ENCODE results near the gene BBIP1.

Gene BBIP1

DNA sequence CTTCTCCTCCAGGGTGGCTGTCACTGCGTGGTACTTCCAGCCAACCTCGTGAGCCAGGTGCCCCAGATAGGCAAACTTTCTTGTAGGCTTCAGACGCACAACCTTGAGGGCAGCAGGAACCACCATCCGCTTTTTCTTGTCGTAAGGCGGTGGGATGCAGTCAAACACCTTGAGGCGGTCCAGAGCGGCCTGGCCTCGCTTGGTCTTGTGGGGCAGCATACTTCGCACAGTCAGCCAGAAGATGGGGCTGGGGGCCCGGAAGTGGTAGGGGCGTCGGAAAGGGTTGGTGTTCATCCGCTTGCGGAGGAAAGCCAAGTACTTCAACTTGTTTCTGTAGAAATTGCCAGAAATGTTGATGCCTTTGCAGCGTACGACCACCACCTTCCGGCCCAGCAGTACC is 17.8 kb upstream of the BBIP1 start:
- Histone ChIP-seq H3K27ac (no peak overlapping the region), H3K4me3 (ENCODE audit: low read depth, low read length) (no peak overlapping the region), H3K9me3 (ENCODE audit: severe bottlenecking) (no peaks in the 10 kb centered on the region), H3K27me3 (ENCODE audit: insufficient read depth, low read depth, severe bottlenecking) (no peaks in the 10 kb centered on the region), H3K36me3 (peaks cover 2% of the 10 kb centered on the region; the same call in 1 of the 2 replicates)
- TF ChIP-seq, protein P1, sequence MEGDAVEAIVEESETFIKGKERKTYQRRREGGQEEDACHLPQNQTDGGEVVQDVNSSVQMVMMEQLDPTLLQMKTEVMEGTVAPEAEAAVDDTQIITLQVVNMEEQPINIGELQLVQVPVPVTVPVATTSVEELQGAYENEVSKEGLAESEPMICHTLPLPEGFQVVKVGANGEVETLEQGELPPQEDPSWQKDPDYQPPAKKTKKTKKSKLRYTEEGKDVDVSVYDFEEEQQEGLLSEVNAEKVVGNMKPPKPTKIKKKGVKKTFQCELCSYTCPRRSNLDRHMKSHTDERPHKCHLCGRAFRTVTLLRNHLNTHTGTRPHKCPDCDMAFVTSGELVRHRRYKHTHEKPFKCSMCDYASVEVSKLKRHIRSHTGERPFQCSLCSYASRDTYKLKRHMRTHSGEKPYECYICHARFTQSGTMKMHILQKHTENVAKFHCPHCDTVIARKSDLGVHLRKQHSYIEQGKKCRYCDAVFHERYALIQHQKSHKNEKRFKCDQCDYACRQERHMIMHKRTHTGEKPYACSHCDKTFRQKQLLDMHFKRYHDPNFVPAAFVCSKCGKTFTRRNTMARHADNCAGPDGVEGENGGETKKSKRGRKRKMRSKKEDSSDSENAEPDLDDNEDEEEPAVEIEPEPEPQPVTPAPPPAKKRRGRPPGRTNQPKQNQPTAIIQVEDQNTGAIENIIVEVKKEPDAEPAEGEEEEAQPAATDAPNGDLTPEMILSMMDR (IDR thresholded peaks at IDR 0.05; ENCODE audit: low read depth, low read length), result no peak
- DNase-seq, result no peak

DNA sequence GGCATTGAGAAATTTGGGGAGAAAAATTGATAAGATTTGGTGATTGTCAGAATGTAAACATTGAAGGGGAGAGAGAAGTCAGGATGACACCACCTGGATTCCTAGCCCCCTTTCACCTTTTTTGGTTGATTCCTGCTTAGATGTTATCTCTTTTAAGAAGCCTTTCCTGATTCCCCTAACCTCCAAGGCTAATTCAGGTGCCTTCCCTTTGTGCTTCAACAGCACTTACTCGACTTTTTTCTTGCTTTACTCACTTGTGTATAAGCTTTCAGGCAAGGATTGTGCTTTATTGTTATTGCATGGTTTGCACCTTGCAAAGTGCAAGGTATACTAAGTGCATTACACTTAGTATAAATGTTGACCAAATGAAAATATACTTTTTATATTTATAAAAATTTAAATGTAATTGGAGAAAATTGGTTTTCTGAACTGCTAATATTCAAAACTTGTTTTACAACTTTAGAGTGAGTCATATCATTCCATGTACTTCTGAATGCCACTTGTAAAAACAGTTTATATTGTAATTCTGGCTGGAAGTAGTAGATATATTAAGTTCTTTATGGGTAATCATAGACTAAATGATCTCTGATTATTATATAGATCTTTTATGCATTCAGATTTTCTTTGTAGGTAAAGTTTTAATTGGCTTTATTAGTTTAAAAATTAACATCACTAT is 13.7 kb upstream of the BBIP1 start:
- TF ChIP-seq, protein P1 (IDR thresholded peaks at IDR 0.05; ENCODE audit: low read depth, low read length), result no peak
- Histone ChIP-seq H3K9me3 (ENCODE audit: severe bottlenecking) (no peaks in the 10 kb centered on the region), H3K27me3 (ENCODE audit: insufficient read depth, low read depth, severe bottlenecking) (no peaks in the 10 kb centered on the region), H3K27ac (no peak overlapping the region), H3K36me3 (peaks cover 2% of the 10 kb centered on the region; the same call in 1 of the 2 replicates), H3K4me3 (ENCODE audit: low read depth, low read length) (no peak overlapping the region)
- DNase-seq, result no peak

DNA sequence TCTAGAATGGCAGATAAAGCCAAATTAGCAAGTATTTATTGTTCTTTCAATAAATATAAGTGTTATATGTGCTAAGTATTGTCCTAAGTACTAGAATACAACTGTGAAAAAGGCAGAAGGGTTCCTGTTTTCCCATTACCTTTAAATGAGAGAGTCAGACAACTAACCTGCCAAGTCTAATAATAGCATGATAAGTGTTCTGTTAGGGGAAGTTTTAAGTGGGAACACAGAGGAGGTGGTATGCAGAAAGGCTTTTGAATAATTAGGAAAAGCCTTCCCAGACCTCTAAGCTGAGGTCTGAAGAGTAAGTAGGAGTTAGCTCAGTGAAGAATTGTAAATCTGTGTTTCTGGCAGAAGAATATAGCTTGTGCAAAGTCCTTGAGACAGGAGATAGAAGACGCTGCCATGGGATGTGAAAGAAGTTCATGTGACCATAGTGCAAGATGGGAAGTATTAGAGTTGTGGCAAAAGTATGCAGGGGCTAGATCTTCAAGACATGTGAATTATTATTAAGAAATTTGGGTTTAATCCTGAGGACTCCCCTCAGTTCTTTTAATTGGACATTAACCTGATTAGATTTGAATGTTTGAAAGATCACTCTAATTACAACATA is 12.9 kb upstream of the BBIP1 start:
- Histone ChIP-seq H3K27ac (no peak overlapping the region), H3K36me3 (peaks cover 2% of the 10 kb centered on the region; the same call in 1 of the 2 replicates), H3K9me3 (ENCODE audit: severe bottlenecking) (no peaks in the 10 kb centered on the region), H3K4me3 (ENCODE audit: low read depth, low read length) (no peak overlapping the region), H3K27me3 (ENCODE audit: insufficient read depth, low read depth, severe bottlenecking) (no peaks in the 10 kb centered on the region)
- TF ChIP-seq, protein P1 (IDR thresholded peaks at IDR 0.05; ENCODE audit: low read depth, low read length), result no peak
- no peak for DNase-seq

DNA sequence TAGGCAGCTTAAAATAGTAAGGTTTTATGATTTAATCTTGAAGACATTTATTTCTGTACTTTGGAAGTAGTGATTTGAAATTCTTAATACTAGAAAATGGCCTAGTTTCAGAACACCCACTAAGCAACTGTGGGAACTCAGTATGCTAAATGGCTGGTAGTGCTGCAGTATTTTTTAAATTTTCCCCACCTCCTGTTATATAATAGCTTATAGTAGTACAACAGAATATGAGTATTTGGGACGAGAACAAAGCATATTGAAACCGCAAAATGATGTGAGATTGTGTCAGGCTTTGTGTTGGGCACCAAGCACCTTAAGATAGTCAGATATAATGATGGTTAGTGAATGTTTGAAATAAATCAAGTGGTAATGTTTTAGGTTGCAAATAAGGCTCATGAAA is 8.5 kb upstream of the BBIP1 start:
- TF ChIP-seq, protein P1 (IDR thresholded peaks at IDR 0.05; ENCODE audit: low read depth, low read length), result no peak
- no peak for DNase-seq
- no peaks in the 10 kb centered on the region for H3K27me3 ChIP-seq (ENCODE audit: insufficient read depth, low read depth, severe bottlenecking)
- no peak overlapping the region for H3K27ac ChIP-seq
- H3K9me3 ChIP-seq (ENCODE audit: severe bottlenecking), result no peaks in the 10 kb centered on the region
- H3K4me3 ChIP-seq (ENCODE audit: low read depth, low read length), result no peak overlapping the region
- H3K36me3 ChIP-seq, result no peaks in the 10 kb centered on the region

DNA sequence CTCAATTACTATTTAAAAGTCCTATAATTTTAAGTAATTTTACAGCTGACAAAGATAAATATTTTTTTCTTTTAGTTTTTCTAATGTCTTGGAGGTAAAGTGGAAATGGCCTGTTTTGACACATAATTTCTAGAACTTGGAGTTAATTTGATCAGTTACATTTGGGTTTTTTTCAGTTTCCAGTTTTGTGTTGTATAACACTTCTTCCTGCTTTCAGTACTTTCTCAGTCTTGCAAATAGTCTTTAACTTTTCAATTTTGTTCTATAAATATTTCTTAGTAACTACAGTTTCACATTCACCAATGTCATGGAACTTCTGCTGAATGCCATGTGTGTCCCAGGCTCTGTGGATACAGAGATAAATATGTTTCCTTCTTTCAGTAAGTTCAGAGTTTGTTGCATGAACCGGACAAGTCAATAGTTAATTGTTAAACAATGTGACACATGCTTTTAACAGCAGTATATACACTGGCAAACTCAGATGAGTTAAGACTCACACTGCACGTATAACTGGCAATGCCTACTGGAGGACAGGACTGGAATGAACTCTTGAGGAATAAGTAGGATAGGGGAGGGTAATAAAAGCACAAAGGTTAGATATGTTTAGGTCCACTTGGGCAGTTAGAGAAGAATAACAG is 5.0 kb upstream of the BBIP1 start:
- H3K36me3 ChIP-seq, result no peaks in the 10 kb centered on the region
- no peak overlapping the region for H3K27ac ChIP-seq
- no peak overlapping the region for H3K4me3 ChIP-seq (ENCODE audit: low read depth, low read length)
- H3K27me3 ChIP-seq (ENCODE audit: insufficient read depth, low read depth, severe bottlenecking), result no peaks in the 10 kb centered on the region
- no peak for DNase-seq
- H3K9me3 ChIP-seq (ENCODE audit: severe bottlenecking), result no peaks in the 10 kb centered on the region
- TF ChIP-seq, protein P1 (IDR thresholded peaks at IDR 0.05; ENCODE audit: low read depth, low read length), result no peak
